ENCODE results near the gene PTH1R. TPM values are rescaled to one million over a fixed set of nuclear protein-coding genes. Genes with fewer than 3 reads are reported as not detected.

The PTH1R gene
- total and polyA plus RNA-seq, 3 donors from 2014 or later: 8.4 to 11.3 (median 10.2) TPM

DNA sequence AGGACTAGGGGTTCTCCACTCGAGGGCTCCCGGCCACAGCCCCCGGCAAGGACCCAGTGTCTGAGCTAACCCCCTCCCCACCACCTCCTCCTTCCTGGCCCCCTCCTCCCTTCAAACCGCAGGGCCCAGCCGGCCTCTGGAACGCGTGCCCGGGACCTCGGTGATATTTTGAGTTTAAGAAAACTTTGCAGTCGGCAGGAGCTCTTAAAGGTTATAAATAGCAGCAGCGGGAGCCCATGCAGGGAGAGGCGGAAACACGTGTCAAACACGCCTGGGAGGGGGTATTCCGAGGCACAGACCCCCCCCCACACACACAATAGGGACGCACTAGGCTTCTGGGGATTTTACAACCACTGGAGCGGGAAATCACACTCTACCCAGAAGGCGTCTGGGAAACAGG lies 3.1 kb upstream of the PTH1R start:
- H3K4me3 ChIP-seq: no peak overlapping the region
- peak overlapping the region; percentile 56 to 71 for H3K27ac ChIP-seq
- no peaks in the 10 kb centered on the region for H3K27me3 ChIP-seq
- peak; percentile 68 for DNase-seq
- H3K4me1 ChIP-seq: peaks cover 43% of the 10 kb centered on the region
- intact Hi-C loops (cut with DNase I; ENCODE audit: low total_unique reads): no loop called here
- TF ChIP-seq POLR2A (IDR thresholded peaks at IDR 0.05) (no peak), CTCF (IDR thresholded peaks at IDR 0.05) (no peak)
- 68 to 76% methylated on average over 8 to 18 of the region's 18 CpGs for WGBS, 2 donors
- no peaks in the 10 kb centered on the region for H3K9me3 ChIP-seq
- H3K36me3 ChIP-seq (ENCODE audit: low read depth, missing control alignments): no peaks in the 10 kb centered on the region

GRCh38 chr3:46875560-46875959 lies 2.0 kb upstream of the PTH1R start:
- TF ChIP-seq CTCF (IDR thresholded peaks at IDR 0.05) (no peak), POLR2A (IDR thresholded peaks at IDR 0.05) (no peak)
- no peak overlapping the region for H3K4me3 ChIP-seq
- intact Hi-C loops (cut with DNase I; ENCODE audit: low total_unique reads): no loop called here
- peaks cover 40% of the 10 kb centered on the region for H3K4me1 ChIP-seq
- 93 to 96% methylated on average over 5 to 9 of the region's 9 CpGs for WGBS, 2 donors
- H3K27me3 ChIP-seq: no peaks in the 10 kb centered on the region
- no peaks in the 10 kb centered on the region for H3K36me3 ChIP-seq (ENCODE audit: low read depth, missing control alignments)
- H3K9me3 ChIP-seq: no peaks in the 10 kb centered on the region
- no peak for DNase-seq
- no peak overlapping the region for H3K27ac ChIP-seq

- intact Hi-C loops (cut with DNase I; ENCODE audit: low total_unique reads): no loop called here
- H3K27ac ChIP-seq: no peak overlapping the region
- no peaks in the 10 kb centered on the region for H3K36me3 ChIP-seq (ENCODE audit: low read depth, missing control alignments)
- TF ChIP-seq POLR2A (IDR thresholded peaks at IDR 0.05) (no peak), CTCF (IDR thresholded peaks at IDR 0.05) (no peak)
- no peaks in the 10 kb centered on the region for H3K27me3 ChIP-seq
- H3K9me3 ChIP-seq: no peaks in the 10 kb centered on the region
- no peak overlapping the region for H3K4me3 ChIP-seq
- H3K4me1 ChIP-seq: peaks cover 45% of the 10 kb centered on the region
- WGBS, 2 donors: 87 to 94% methylated on average over 6 to 10 of the region's 10 CpGs
- DNase-seq: no peak
These were observed 914 bp upstream of the PTH1R start for GRCh38 chr3:46876313-46877300.

- no peak for DNase-seq
- Histone ChIP-seq H3K27me3 (no peaks in the 10 kb centered on the region), H3K27ac (no peak overlapping the region), H3K4me1 (peaks cover 25% of the 10 kb centered on the region), H3K9me3 (no peaks in the 10 kb centered on the region), H3K4me3 (no peak overlapping the region), H3K36me3 (ENCODE audit: low read depth, missing control alignments) (no peaks in the 10 kb centered on the region)
- TF ChIP-seq POLR2A (IDR thresholded peaks at IDR 0.05) (no peak), CTCF (IDR thresholded peaks at IDR 0.05) (no peak)
- WGBS, 2 donors: 82% methylated on average over 2 of the region's 2 CpGs; no CpG with 5 or more reads in 1 of the 2 donors
- intact Hi-C loops (cut with DNase I; ENCODE audit: low total_unique reads): no loop called here
These were observed 1.4 kb downstream of the PTH1R start for GRCh38 chr3:46878781-46879436.

Measured in testis (tissue), 3 donors.